DND-41 (cell line): ENCODE data around the gene KCNAB2.

Experiments
- CTCF ChIP-seq: IDR thresholded peaks from 2 replicates; pipeline ENCODE4 v1.5.1; 2012; ENCODE audit warnings: borderline replicate concordance, low read length, moderate library complexity, mild to moderate bottlenecking; ENCODE audit not compliant: poor library complexity, severe bottlenecking; ENCODE audit errors: extremely low read depth
- EZH2 ChIP-seq: IDR thresholded peaks from 3 replicates; pipeline ENCODE4 v1.6.1; 2012; ENCODE audit warnings: borderline replicate concordance, low read depth, mild to moderate bottlenecking, moderate library complexity, low read length, inconsistent platforms; ENCODE audit not compliant: severe bottlenecking

- TF ChIP-seq CTCF (no peak), EZH2 (no peak)
Measured at GRCh38 chr1:6084781-6085495, 39.2 kb downstream of the KCNAB2 start.
